HEK293T (cell line): ENCODE results near the gene LYSMD4.
"Not testable (repeated sequence)": the region's sequence is repeated elsewhere in the genome, so short reads cannot be mapped to it uniquely, and the experiment has no call there.

Experiments used
- CTCF ChIA-PET: fragments of 350-600 bp; formaldehyde crosslinking; extraction: SDS; loops from one replicate; lab custom pipeline; 2021; ENCODE audit warnings: antibody characterized with exemption, inconsistent platforms; lab: Yijun Ruan, JAX
- POLR2A ChIA-PET: fragments of 350-600 bp; formaldehyde crosslinking; extraction: SDS; loops from one replicate; lab custom pipeline; 2020; ENCODE audit warnings: antibody characterized with exemption, inconsistent platforms; lab: Yijun Ruan, JAX
- DNase-seq: peaks from one replicate; pipeline ENCODE4 v3.0.0; 2012; ENCODE audit warnings: mixed read lengths; ENCODE audit errors: extremely low spot score
- ARNT ChIP-seq: fragments of 450-650 bp; IDR thresholded peaks from 2 replicates; pipeline ENCODE4 v1.6.1; 2017; ENCODE audit warnings: mild to moderate bottlenecking
- BHLHE40 ChIP-seq: fragments of 450-650 bp; IDR thresholded peaks from 2 replicates; pipeline ENCODE4 v1.6.1; 2016; ENCODE audit warnings: mild to moderate bottlenecking, moderate library complexity, borderline replicate concordance
- CTBP1 ChIP-seq: fragments of 450-650 bp; IDR thresholded peaks from 2 replicates; pipeline ENCODE4 v1.6.1; 2016; ENCODE audit warnings: borderline replicate concordance
- ELF4 ChIP-seq: fragments of 450-650 bp; IDR thresholded peaks from 2 replicates; pipeline ENCODE4 v1.6.1; 2017; ENCODE audit warnings: antibody characterized with exemption
- FOXA1 ChIP-seq: fragments of 450-650 bp; IDR thresholded peaks from 2 replicates; pipeline ENCODE4 v1.6.1; 2016; ENCODE audit warnings: mild to moderate bottlenecking
- FOXK2 ChIP-seq: fragments of 450-650 bp; IDR thresholded peaks from 2 replicates; pipeline ENCODE4 v1.6.1; 2016; ENCODE audit warnings: mild to moderate bottlenecking
- FOXM1 ChIP-seq: fragments of 450-650 bp; IDR thresholded peaks from 2 replicates; pipeline ENCODE4 v1.6.1; 2017; ENCODE audit warnings: mild to moderate bottlenecking, borderline replicate concordance
- HDGF ChIP-seq: fragments of 450-650 bp; IDR thresholded peaks from 2 replicates; pipeline ENCODE4 v1.6.1; 2017; ENCODE audit warnings: antibody characterized with exemption, borderline replicate concordance
- L3MBTL2 ChIP-seq: fragments of 450-650 bp; conservative IDR thresholded peaks from 2 replicates; pipeline ENCODE4 v1.6.1; 2016; ENCODE audit warnings: mild to moderate bottlenecking
- LEF1 ChIP-seq: fragments of 450-650 bp; IDR thresholded peaks from 2 replicates; pipeline ENCODE4 v1.6.1; 2017; ENCODE audit warnings: mild to moderate bottlenecking, borderline replicate concordance
- NFRKB ChIP-seq: fragments of 450-650 bp; IDR thresholded peaks from 2 replicates; pipeline ENCODE4 v1.6.1; 2016; ENCODE audit warnings: mild to moderate bottlenecking, moderate library complexity
- PKNOX1 ChIP-seq: fragments of 450-650 bp; IDR thresholded peaks from 2 replicates; pipeline ENCODE4 v1.6.1; 2016
- SP1 ChIP-seq: fragments of 450-650 bp; IDR thresholded peaks from 2 replicates; pipeline ENCODE4 v1.6.1; 2017
- SUZ12 ChIP-seq: fragments of 450-650 bp; IDR thresholded peaks from 2 replicates; pipeline ENCODE4 v1.6.1; 2016; ENCODE audit warnings: mild to moderate bottlenecking
- TARDBP ChIP-seq: fragments of 450-650 bp; IDR thresholded peaks from 2 replicates; pipeline ENCODE4 v1.6.1; 2016
- ZNF384 ChIP-seq: fragments of 450-650 bp; IDR thresholded peaks from 2 replicates; pipeline ENCODE4 v1.6.1; 2016

LYSMD4 gene

GRCh38 chr15:99755692-99756409 lies 22.6 kb upstream of the LYSMD4 start:
- TF ChIP-seq SP1, result no peak
- CTCF ChIA-PET, result interaction anchor here (0.7 to 1.8 kb wide), 9 partner anchors 10 to 483 kb away, joined by 3 to 12 read pairs (median 3); partner anchors contain the start of gene LYSMD4
- POLR2A ChIA-PET, result interaction anchor here (2.0 kb wide), 1 partner anchor 23 kb away, joined by 13 read pairs; the partner anchor contains the start of gene LYSMD4
- DNase-seq, result peak; percentile 76

DNA sequence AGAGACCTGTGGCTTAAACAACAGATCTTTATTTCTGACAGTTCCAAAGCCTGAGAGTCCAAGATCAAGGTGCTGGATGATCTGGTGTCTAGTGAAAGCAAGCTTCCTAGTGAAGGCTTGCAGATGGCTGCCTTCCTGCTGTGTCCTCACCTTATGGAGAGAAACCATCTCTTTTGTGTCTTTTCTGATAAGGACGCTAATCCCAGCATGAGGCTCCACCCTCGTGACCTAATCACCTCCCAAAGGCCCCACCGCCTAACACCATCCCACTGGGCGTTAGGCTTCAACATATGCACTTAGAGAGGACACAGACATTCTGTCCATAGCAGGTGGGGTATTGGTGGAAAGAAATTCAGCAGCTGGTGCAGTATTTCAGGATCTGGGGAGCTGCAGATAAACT lies 19.8 kb upstream of the LYSMD4 start:
- POLR2A ChIA-PET, result interaction anchor here (4.1 kb wide), 1 partner anchor 20 kb away, joined by 17 read pairs; the partner anchor contains the start of gene LYSMD4
- CTCF ChIA-PET, result interaction anchor here (0.6 kb wide), 2 partner anchors 206 to 596 kb away, joined by 3 to 4 read pairs; no protein-coding TSS in a partner anchor
- TF ChIP-seq ZNF384, result no peak
- TF ChIP-seq NFRKB, result no peak
- TF ChIP-seq FOXK2, result no peak
- no peak for TF ChIP-seq SP1
- TF ChIP-seq BHLHE40, result no peak
- TF ChIP-seq ELF4, result no peak
- no peak for TF ChIP-seq LEF1
- no peak for DNase-seq

DNA sequence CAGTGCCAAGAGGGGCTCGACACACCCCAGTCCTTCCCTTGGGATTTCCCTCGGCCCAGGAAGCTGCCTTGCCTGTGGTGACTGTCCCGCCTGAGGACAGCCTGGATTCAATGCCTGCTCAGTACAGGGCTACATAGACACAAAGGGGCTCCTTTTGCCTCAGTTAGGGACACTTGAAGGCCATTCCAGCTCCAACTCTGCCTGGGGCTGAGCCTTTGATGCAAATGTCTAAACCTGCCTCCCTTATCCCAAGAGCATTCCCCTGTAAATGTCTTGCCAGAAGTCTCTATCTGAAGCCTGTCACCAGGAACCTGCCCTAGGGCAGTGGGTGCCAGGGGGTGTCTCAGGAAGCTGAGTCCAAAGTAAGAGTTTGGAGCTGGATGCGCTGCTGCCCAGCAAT lies 19.3 kb upstream of the LYSMD4 start:
- CTCF ChIA-PET, result interaction anchor here (0.6 kb wide), 2 partner anchors 206 to 597 kb away, joined by 3 to 4 read pairs; no protein-coding TSS in a partner anchor
- no peak for DNase-seq
- POLR2A ChIA-PET, result interaction anchor here (4.1 kb wide), 1 partner anchor 20 kb away, joined by 17 read pairs; the partner anchor contains the start of gene LYSMD4
- no peak for TF ChIP-seq SP1

DNA sequence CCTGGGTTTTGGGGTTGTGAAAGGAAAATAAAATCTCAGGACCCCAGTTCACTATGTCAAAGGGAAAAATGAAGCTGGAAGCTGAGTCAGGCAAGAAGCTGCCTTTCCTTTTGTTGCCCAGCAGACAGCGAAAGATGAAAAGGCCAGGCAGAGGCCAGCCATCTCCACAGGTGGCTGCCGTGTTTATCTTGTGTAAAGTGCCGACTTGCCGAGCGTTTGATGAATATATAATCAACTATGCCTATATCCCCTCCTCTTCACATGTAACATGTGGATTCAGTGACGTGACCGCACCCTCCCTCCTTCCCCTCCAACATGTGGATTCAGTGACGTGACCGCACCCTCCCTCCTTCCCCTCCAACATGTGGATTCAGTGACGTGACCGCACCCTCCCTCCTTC lies 17.1 kb upstream of the LYSMD4 start:
- DNase-seq, CTCF ChIA-PET: not testable (repeated sequence)
- POLR2A ChIA-PET, result interaction anchor here (1.0 kb wide), 1 partner anchor 17 kb away, joined by 3 read pairs; the partner anchor contains the start of gene LYSMD4

GRCh38 chr15:99749386-99749785 lies 16.1 kb upstream of the LYSMD4 start:
- TF ChIP-seq LEF1 (no peak), ARNT (no peak), L3MBTL2 (no peak), TARDBP (no peak), ZNF384 (no peak), FOXK2 (no peak), CTBP1 (no peak), FOXM1 (no peak), SUZ12 (no peak), NFRKB (no peak), SP1 (no peak), HDGF (no peak)
- DNase-seq, result no peak
- CTCF ChIA-PET, result no interaction called here
- POLR2A ChIA-PET, result no interaction called here

GRCh38 chr15:99745370-99746086 lies 12.3 kb upstream of the LYSMD4 start:
- POLR2A ChIA-PET, result interaction anchor here (1.4 kb wide), 1 partner anchor 12 kb away, joined by 3 read pairs; the partner anchor contains the start of gene LYSMD4
- DNase-seq, result no peak
- CTCF ChIA-PET, result no interaction called here
- TF ChIP-seq ELF4 (no peak), LEF1 (no peak), SP1 (no peak), SUZ12 (no peak), ARNT (no peak), CTBP1 (no peak), BHLHE40 (no peak), TARDBP (no peak), ZNF384 (no peak), FOXM1 (no peak), HDGF (no peak), L3MBTL2 (no peak), PKNOX1 (no peak), FOXK2 (no peak), NFRKB (no peak), FOXA1 (no peak)

GRCh38 chr15:99744142-99744541 lies 10.9 kb upstream of the LYSMD4 start:
- ChIA-PET POLR2A (no interaction called here), CTCF (no interaction called here)
- no peak for DNase-seq
- no peak for TF ChIP-seq SUZ12
- no peak for TF ChIP-seq TARDBP
- TF ChIP-seq SP1, result no peak
- no peak for TF ChIP-seq BHLHE40
- TF ChIP-seq L3MBTL2, result no peak
- no peak for TF ChIP-seq NFRKB
- no peak for TF ChIP-seq ELF4
- no peak for TF ChIP-seq ARNT
- no peak for TF ChIP-seq PKNOX1
- TF ChIP-seq FOXA1, result no peak
- TF ChIP-seq ZNF384, result no peak
- TF ChIP-seq LEF1, result no peak
- no peak for TF ChIP-seq HDGF
- no peak for TF ChIP-seq CTBP1
